ENCODE results near the gene CTSW. TPM values are rescaled to one million over a fixed set of nuclear protein-coding genes. Genes with fewer than 3 reads are reported as not detected.
A peak's percentile ranks its signal among the peaks of the same experiment; 100 is the strongest.

Gene CTSW
- total RNA-seq, 1 experiment from 2014 or later = not detected

- TF ChIP-seq ZSCAN18 (CRISPR knock-in tag; IDR thresholded peaks at IDR 0.05) (no peak), HMGA2 (CRISPR knock-in tag; IDR thresholded peaks at IDR 0.05) (no peak), GRHL2 (CRISPR knock-in tag; IDR thresholded peaks at IDR 0.05; ENCODE audit: insufficient replicate concordance, severe bottlenecking) (no peak), USF1 (CRISPR knock-in tag; IDR thresholded peaks at IDR 0.05) (no peak), MXD4 (CRISPR knock-in tag; IDR thresholded peaks at IDR 0.05; ENCODE audit: borderline replicate concordance) (no peak), JAZF1 (CRISPR knock-in tag; IDR thresholded peaks at IDR 0.05) (no peak), ZNF263 (CRISPR knock-in tag; IDR thresholded peaks at IDR 0.05; ENCODE audit: low read depth) (no peak), FOXP1 (CRISPR knock-in tag; IDR thresholded peaks at IDR 0.05; ENCODE audit: borderline replicate concordance) (no peak), ZMAT4 (CRISPR knock-in tag; IDR thresholded peaks at IDR 0.05) (no peak), NR3C1 (CRISPR knock-in tag; conservative IDR thresholded peaks at IDR 0.05; ENCODE audit: low read depth) (no peak)
- TF ChIP-seq, protein P1, sequence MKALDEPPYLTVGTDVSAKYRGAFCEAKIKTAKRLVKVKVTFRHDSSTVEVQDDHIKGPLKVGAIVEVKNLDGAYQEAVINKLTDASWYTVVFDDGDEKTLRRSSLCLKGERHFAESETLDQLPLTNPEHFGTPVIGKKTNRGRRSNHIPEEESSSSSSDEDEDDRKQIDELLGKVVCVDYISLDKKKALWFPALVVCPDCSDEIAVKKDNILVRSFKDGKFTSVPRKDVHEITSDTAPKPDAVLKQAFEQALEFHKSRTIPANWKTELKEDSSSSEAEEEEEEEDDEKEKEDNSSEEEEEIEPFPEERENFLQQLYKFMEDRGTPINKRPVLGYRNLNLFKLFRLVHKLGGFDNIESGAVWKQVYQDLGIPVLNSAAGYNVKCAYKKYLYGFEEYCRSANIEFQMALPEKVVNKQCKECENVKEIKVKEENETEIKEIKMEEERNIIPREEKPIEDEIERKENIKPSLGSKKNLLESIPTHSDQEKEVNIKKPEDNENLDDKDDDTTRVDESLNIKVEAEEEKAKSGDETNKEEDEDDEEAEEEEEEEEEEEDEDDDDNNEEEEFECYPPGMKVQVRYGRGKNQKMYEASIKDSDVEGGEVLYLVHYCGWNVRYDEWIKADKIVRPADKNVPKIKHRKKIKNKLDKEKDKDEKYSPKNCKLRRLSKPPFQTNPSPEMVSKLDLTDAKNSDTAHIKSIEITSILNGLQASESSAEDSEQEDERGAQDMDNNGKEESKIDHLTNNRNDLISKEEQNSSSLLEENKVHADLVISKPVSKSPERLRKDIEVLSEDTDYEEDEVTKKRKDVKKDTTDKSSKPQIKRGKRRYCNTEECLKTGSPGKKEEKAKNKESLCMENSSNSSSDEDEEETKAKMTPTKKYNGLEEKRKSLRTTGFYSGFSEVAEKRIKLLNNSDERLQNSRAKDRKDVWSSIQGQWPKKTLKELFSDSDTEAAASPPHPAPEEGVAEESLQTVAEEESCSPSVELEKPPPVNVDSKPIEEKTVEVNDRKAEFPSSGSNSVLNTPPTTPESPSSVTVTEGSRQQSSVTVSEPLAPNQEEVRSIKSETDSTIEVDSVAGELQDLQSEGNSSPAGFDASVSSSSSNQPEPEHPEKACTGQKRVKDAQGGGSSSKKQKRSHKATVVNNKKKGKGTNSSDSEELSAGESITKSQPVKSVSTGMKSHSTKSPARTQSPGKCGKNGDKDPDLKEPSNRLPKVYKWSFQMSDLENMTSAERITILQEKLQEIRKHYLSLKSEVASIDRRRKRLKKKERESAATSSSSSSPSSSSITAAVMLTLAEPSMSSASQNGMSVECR (CRISPR knock-in tag; IDR thresholded peaks at IDR 0.05; ENCODE audit: borderline replicate concordance) = no peak
These were observed 40.8 kb downstream of the CTSW start (continued) for GRCh38 chr11:65920372-65920802.

DNA sequence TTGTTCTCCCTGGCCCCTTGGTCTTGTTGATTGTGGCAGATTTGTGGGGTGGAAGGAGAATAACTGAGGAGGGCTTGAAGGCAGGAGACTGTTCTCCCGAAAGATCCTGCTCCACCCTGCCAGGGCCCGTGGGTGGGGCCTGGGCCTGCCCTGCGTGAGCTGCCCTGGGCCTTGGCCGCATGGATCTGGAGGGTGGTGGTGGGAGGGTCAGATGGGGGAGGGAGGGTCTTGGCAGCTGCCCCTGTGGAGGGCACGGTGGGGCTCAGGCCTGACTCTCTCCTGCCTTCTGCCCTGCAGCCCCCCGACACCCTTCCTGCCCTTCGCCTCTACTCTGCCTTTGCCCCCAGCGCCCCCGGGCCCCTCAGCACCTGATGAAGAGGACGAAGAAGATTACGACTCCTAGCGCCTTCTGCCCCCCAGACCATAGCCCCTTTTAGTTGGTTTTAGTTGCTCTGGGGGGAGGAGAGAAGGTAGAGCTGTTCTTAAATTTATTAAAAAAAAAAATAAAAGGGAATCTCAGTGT lies 41.5 kb downstream of the CTSW start:
- Mint-ChIP-seq H3K9me3 (no peaks in the 10 kb centered on the region), H3K27ac (no peak overlapping the region), H3K4me3 (peak overlapping the region; percentile 82), H3K36me3 (peaks cover 12% of the 10 kb centered on the region), H3K4me1 (peaks cover 8% of the 10 kb centered on the region; the same call in 1 of the 2 replicates), H3K27me3 (ENCODE audit: low read depth) (no peaks in the 10 kb centered on the region)
- POLR2A ChIA-PET = no interaction called here
- ATAC-seq (no peak), DNase-seq (ENCODE audit: low spot score) (no peak)
- TF ChIP-seq OVOL2 (CRISPR knock-in tag; IDR thresholded peaks at IDR 0.05; ENCODE audit: borderline replicate concordance) (no peak), PRDM15 (CRISPR knock-in tag; IDR thresholded peaks at IDR 0.05) (no peak), EMX1 (CRISPR knock-in tag; IDR thresholded peaks at IDR 0.05) (no peak), JAZF1 (CRISPR knock-in tag; IDR thresholded peaks at IDR 0.05) (no peak), NFATC4 (CRISPR knock-in tag; IDR thresholded peaks at IDR 0.05) (no peak), FOXJ3 (CRISPR knock-in tag; IDR thresholded peaks at IDR 0.05; ENCODE audit: borderline replicate concordance) (no peak)
- TF ChIP-seq, protein P2, sequence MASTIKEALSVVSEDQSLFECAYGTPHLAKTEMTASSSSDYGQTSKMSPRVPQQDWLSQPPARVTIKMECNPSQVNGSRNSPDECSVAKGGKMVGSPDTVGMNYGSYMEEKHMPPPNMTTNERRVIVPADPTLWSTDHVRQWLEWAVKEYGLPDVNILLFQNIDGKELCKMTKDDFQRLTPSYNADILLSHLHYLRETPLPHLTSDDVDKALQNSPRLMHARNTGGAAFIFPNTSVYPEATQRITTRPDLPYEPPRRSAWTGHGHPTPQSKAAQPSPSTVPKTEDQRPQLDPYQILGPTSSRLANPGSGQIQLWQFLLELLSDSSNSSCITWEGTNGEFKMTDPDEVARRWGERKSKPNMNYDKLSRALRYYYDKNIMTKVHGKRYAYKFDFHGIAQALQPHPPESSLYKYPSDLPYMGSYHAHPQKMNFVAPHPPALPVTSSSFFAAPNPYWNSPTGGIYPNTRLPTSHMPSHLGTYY (CRISPR knock-in tag; IDR thresholded peaks at IDR 0.05) = no peak
- TF ChIP-seq, protein P3, sequence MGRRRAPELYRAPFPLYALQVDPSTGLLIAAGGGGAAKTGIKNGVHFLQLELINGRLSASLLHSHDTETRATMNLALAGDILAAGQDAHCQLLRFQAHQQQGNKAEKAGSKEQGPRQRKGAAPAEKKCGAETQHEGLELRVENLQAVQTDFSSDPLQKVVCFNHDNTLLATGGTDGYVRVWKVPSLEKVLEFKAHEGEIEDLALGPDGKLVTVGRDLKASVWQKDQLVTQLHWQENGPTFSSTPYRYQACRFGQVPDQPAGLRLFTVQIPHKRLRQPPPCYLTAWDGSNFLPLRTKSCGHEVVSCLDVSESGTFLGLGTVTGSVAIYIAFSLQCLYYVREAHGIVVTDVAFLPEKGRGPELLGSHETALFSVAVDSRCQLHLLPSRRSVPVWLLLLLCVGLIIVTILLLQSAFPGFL (CRISPR knock-in tag; IDR thresholded peaks at IDR 0.05; ENCODE audit: borderline replicate concordance) = no peak
- TF ChIP-seq, protein P4, sequence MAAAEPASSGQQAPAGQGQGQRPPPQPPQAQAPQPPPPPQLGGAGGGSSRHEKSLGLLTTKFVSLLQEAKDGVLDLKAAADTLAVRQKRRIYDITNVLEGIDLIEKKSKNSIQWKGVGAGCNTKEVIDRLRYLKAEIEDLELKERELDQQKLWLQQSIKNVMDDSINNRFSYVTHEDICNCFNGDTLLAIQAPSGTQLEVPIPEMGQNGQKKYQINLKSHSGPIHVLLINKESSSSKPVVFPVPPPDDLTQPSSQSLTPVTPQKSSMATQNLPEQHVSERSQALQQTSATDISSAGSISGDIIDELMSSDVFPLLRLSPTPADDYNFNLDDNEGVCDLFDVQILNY (CRISPR knock-in tag; IDR thresholded peaks at IDR 0.05) = no peak
- CTCF ChIA-PET = interaction anchor here (0.7 to 1.5 kb wide), 3 partner anchors 11 to 37 kb away, joined by 3 to 6 read pairs (median 3); partner anchors contain the start of gene FIBP
